HCT116 (cell line): ENCODE measurements around the gene UBALD2. TPM values are rescaled to one million over a fixed set of nuclear protein-coding genes. Genes with fewer than 3 reads are reported as not detected.
"Not testable (repeated sequence)": the region's sequence is repeated elsewhere in the genome, so short reads cannot be mapped to it uniquely, and the experiment has no call there.

Experiments
- ATAC-seq: fragments of 200-7000 bp; cut with Tn5 transposase; 2 replicates; pipeline ENCODE4 v1.9.1; 2020; ENCODE audit warnings: mild to moderate bottlenecking, moderate library complexity
- BruUV-seq: library from RNA; stranded (reverse); fragments of 400-500 nt; replicated peaks from 2 replicates; lab custom pipeline; 2021; lab: Mats Ljungman, UMichigan
- CTCF ChIA-PET: fragments of 300-600 bp; sonication (Branson Sonifier 250); formaldehyde crosslinking; loops from one replicate; lab custom pipeline; 2021; ENCODE audit warnings: antibody characterized with exemption; lab: Charles Lee
- POLR2A ChIA-PET: fragments of 300-600, 350-600 bp; sonication (Branson Sonifier 250); formaldehyde crosslinking; loops from one replicate; lab custom pipeline; 2021; ENCODE audit warnings: antibody characterized with exemption; lab: Charles Lee
- RAD21 ChIA-PET, 2 experiments: fragments of 300-600 bp; sonication (Branson Sonifier 250); formaldehyde crosslinking; loops; one replicate each; lab custom pipeline; 2023; ENCODE audit warnings: low total read pairs in 2 of 2; ENCODE audit not compliant: uncharacterized antibody in 2 of 2, unreplicated experiment in 2 of 2, low non-redundant PET in 1 of 2; lab: Charles Lee
- DNase-seq: peaks from one replicate; pipeline ENCODE4 v3.0.0-alpha.2; 2010; ENCODE audit warnings: low read depth, low spot score
- H2AFZ ChIP-seq: fragments of 200-600 bp; shearing (Covaris generic), sonication (generic); 2 replicates; pipeline ENCODE4 v1.6.1; 2017; ENCODE audit warnings: low read depth, mixed run types, mixed read lengths, antibody characterized with exemption, low read length; ENCODE audit not compliant: poor library complexity, severe bottlenecking
- H3K27ac ChIP-seq: 2 replicates; pipeline ENCODE4 v1.5.1; 2012; ENCODE audit warnings: low read depth, low read length
- H3K27me3 ChIP-seq: fragments of 200-600 bp; sonication (generic); 2 replicates; pipeline ENCODE4 v1.6.1; 2016; ENCODE audit warnings: mixed run types, low read length, mixed read lengths; ENCODE audit not compliant: insufficient read depth
- H3K36me3 ChIP-seq, 2 experiments: fragments of 200-500 bp in 1 of 2; fragments of 200-600 bp in 1 of 2; sonication (Bioruptor generic) in 1 of 2; sonication (generic) in 1 of 2; 2 replicates each; pipeline versions ENCODE4 v1.5.1 to v1.6.1; 2014 to 2016; ENCODE audit warnings: low read length in 2 of 2, inconsistent platforms in 1 of 2, mixed read lengths in 1 of 2, mixed run types in 1 of 2; ENCODE audit not compliant: insufficient read depth in 2 of 2, control insufficient read depth in 1 of 2
- H3K4me1 ChIP-seq, 2 experiments: fragments of 200-600 bp in 1 of 2; sonication (generic) in 1 of 2; 2 replicates each; pipeline versions ENCODE4 v1.5.1 to v1.6.1; 2012 to 2017; ENCODE audit warnings: low read length in 2 of 2, inconsistent platforms in 1 of 2, mild to moderate bottlenecking in 1 of 2, mixed read lengths in 1 of 2, mixed run types in 1 of 2, moderate library complexity in 1 of 2; ENCODE audit not compliant: insufficient read depth in 2 of 2, control insufficient read depth in 1 of 2
- H3K4me2 ChIP-seq: fragments of 200-600 bp; sonication (generic); 2 replicates; pipeline ENCODE4 v1.6.1; 2017; ENCODE audit warnings: mixed run types, low read length, mixed read lengths
- H3K4me3 ChIP-seq, 2 experiments: fragments of 200-600 bp in 1 of 2; sonication (generic) in 1 of 2; replicated peaks in 1 of 2; 2 replicates each; pipeline ENCODE4 v1.5.1; 2011 to 2016; ENCODE audit warnings: low read length in 2 of 2, control low read depth in 1 of 2, low read depth in 1 of 2, mild to moderate bottlenecking in 1 of 2, mixed read lengths in 1 of 2, mixed run types in 1 of 2
- H3K79me2 ChIP-seq: fragments of 200-600 bp; sonication (generic); 2 replicates; pipeline ENCODE4 v1.6.1; 2017; ENCODE audit warnings: mild to moderate bottlenecking, mixed run types, low read length, moderate library complexity, mixed read lengths; ENCODE audit not compliant: insufficient read depth
- H3K9ac ChIP-seq: fragments of 200-600 bp; sonication (generic); 2 replicates; pipeline ENCODE4 v1.6.1; 2016; ENCODE audit warnings: low read length, mixed read lengths
- H3K9me2 ChIP-seq: fragments of 200-600 bp; sonication (generic), shearing (Covaris generic); 2 replicates; pipeline ENCODE4 v1.6.1; 2017; ENCODE audit warnings: mixed run types, mild to moderate bottlenecking, moderate library complexity; ENCODE audit not compliant: insufficient read depth
- H3K9me3 ChIP-seq, 2 experiments: fragments of 200-500 bp in 1 of 2; fragments of 200-600 bp in 1 of 2; sonication (Bioruptor generic) in 1 of 2; sonication (generic) in 1 of 2; 2 replicates each; pipeline ENCODE4 v1.6.1; 2014 to 2017; ENCODE audit warnings: low read length in 2 of 2, mixed read lengths in 2 of 2, inconsistent platforms in 1 of 2, low read depth in 1 of 2, mild to moderate bottlenecking in 1 of 2, mixed run types in 1 of 2, moderate library complexity in 1 of 2; ENCODE audit not compliant: control insufficient read depth in 1 of 2, insufficient read depth in 1 of 2
- H4K20me1 ChIP-seq: fragments of 200-600 bp; sonication (generic), shearing (Covaris generic); 2 replicates; pipeline ENCODE4 v1.6.1; 2017; ENCODE audit warnings: mixed run types, mild to moderate bottlenecking, moderate library complexity; ENCODE audit not compliant: insufficient read depth
- CBX3 ChIP-seq: IDR thresholded peaks from 2 replicates; pipeline ENCODE4 v1.6.1; 2012; ENCODE audit warnings: low read depth
- CTCF ChIP-seq, 3 experiments: fragments of 200-600 bp in 1 of 3; sonication (generic) in 1 of 3; IDR thresholded peaks in 2 of 3; conservative IDR thresholded peaks in 1 of 3; 2 replicates each; pipeline ENCODE4 v1.5.1; 2012 to 2017; ENCODE audit warnings: low read depth in 2 of 3, low read length in 2 of 3, antibody characterized with exemption in 1 of 3, borderline replicate concordance in 1 of 3, control low read depth in 1 of 3, mild to moderate bottlenecking in 1 of 3, mixed read lengths in 1 of 3, mixed run types in 1 of 3, moderate library complexity in 1 of 3; ENCODE audit not compliant: insufficient read depth in 1 of 3
- EGR1 ChIP-seq: IDR thresholded peaks from 2 replicates; pipeline ENCODE4 v1.6.1; 2012; ENCODE audit warnings: low read depth
- ELF1 ChIP-seq: IDR thresholded peaks from 2 replicates; pipeline ENCODE4 v1.6.1; 2012; ENCODE audit warnings: low read depth, borderline replicate concordance
- EZH2 ChIP-seq: fragments of 200-600 bp; sonication (generic); IDR thresholded peaks from 2 replicates; pipeline ENCODE4 v1.6.1; 2017; ENCODE audit warnings: antibody characterized with exemption, mixed run types
- EZH2phosphoT487 ChIP-seq: fragments of 200-600 bp; IDR thresholded peaks from 2 replicates; pipeline ENCODE4 v1.6.1; 2018; ENCODE audit warnings: antibody characterized with exemption, borderline replicate concordance
- JUND ChIP-seq: IDR thresholded peaks from 2 replicates; pipeline ENCODE4 v1.6.1; 2012
- POLR2A ChIP-seq: IDR thresholded peaks from 2 replicates; pipeline ENCODE4 v1.7.0; 2011; ENCODE audit warnings: borderline replicate concordance; ENCODE audit not compliant: insufficient read depth, insufficient read length; ENCODE audit errors: extremely low read depth
- RAD21 ChIP-seq: IDR thresholded peaks from 2 replicates; pipeline ENCODE4 v1.6.1; 2012; ENCODE audit warnings: low read depth, mild to moderate bottlenecking
- SRF ChIP-seq: IDR thresholded peaks from 2 replicates; pipeline ENCODE4 v1.6.1; 2012; ENCODE audit warnings: low read depth
- TCF7L2 ChIP-seq: IDR thresholded peaks from 2 replicates; pipeline ENCODE4 v1.7.0; 2011; ENCODE audit warnings: borderline replicate concordance, inconsistent platforms; ENCODE audit not compliant: insufficient read depth, insufficient read length; ENCODE audit errors: extremely low read depth
- YY1 ChIP-seq: IDR thresholded peaks from 2 replicates; pipeline ENCODE4 v1.6.1; 2011; ENCODE audit warnings: low read length, low read depth, moderate library complexity, mild to moderate bottlenecking; ENCODE audit not compliant: insufficient replicate concordance; ENCODE audit errors: extremely low read depth
- ZNF274 ChIP-seq: fragments of 200-500 bp; sonication (Bioruptor generic); IDR thresholded peaks from 2 replicates; pipeline ENCODE4 v1.6.1; 2014; ENCODE audit warnings: mild to moderate bottlenecking, low read depth, low read length, inconsistent platforms
- intact Hi-C: fragments of 100-400 bp; cut with micrococcal nuclease; formaldehyde crosslinking; loops from 2 replicates; pipeline ENCODE4 v1.10.0; 2022
- total RNA-seq: library from RNA; stranded (reverse); gene quantifications from one replicate; pipeline ENCODE4 v1.2.1, GENCODE V29; 2021; ENCODE audit not compliant: unreplicated experiment
- TF ChIP-seq, protein P1 (sequence below): IDR thresholded peaks from 2 replicates; pipeline ENCODE4 v1.6.1; 2012; ENCODE audit warnings: low read depth
- TF ChIP-seq, protein P2 (sequence below): IDR thresholded peaks from 2 replicates; pipeline ENCODE4 v1.6.1; 2012

UBALD2 gene
- total RNA-seq, 1 experiment from 2014 or later, result 94.3 TPM

DNA sequence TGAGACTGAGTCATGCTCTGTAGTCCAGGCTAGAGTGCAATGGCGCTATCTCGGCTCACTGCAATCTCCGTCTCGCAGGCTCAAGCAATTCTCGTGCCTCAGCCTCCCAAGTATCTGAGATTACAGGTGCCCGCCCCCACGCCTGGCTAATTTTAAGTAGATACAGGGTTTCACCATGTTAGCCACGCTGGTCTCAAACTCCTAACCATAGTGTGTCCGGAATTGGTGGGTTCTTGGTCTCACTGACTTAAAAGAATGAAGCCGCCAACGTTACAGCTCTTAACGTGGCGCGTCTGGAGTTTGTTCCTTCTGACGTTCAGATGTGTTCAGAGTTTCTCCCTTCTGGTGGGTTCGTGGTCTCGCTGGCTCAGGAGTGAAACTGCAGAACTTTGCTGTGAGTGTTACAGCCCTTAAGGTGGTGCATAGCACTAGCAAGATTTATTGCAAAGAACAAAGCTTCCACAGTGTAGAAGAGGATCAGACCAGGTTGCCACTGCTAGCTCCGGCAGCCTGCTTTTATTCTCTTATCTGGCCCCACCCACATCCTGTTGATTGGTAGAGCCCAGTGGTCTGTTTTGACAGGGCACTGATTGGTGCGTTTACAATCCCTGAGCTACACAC, 8.6 kb upstream of the UBALD2 start:
- RAD21 ChIA-PET, H3K27ac ChIP-seq, ATAC-seq, H4K20me1 ChIP-seq, intact Hi-C loops, H3K4me2 ChIP-seq, H3K79me2 ChIP-seq, H3K9me2 ChIP-seq, H3K27me3 ChIP-seq, DNase-seq, H3K9ac ChIP-seq, H3K9me3 ChIP-seq, H2AFZ ChIP-seq, H3K36me3 ChIP-seq, CTCF ChIA-PET, BruUV-seq: not testable (repeated sequence)
- 0 out of 4 replicates have a peak overlapping the region, but pooled peaks of 1 of the 2 experiments have one; percentile 16 for H3K4me3 ChIP-seq
- H3K4me1 ChIP-seq, result peaks cover 2 to 14% of the 10 kb centered on the region in 2 experiments; a peak in 3 of 4 replicates
- POLR2A ChIA-PET, result interaction anchor here (1.0 to 3.2 kb wide), 2 partner anchors 8 kb away, joined by 3 to 17 read pairs; partner anchors contain the start of gene UBALD2

DNA sequence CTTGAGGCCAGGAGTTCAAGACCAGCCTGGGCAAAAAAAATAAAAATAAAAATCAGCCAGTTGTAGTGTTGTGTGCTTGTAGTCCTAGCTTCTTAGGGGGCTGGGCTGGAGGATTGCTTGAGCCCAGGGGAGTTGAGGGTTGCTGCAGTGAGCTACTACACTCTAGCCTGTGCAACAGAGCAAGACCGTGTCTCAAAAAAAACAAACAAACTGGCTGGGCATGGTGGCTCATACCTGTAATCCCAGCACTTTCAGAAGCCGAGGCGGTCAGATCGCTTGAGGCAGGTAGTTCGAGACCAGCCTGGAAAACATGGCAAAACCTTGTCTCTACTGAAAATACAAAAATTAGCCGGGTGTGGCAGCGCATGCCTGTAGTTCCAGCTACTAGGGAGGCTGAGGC, 4.9 kb upstream of the UBALD2 start:
- Histone ChIP-seq H3K4me1 (peaks cover 21 to 30% of the 10 kb centered on the region in 2 experiments), H3K9ac (no peak overlapping the region), H3K9me2 (no peaks in the 10 kb centered on the region), H3K4me3 (no peak overlapping the region), H3K36me3 (no peaks in the 10 kb centered on the region), H3K27ac (no peak overlapping the region), H3K27me3 (no peaks in the 10 kb centered on the region), H3K4me2 (no peak overlapping the region), H2AFZ (no peak overlapping the region), H3K79me2 (no peaks in the 10 kb centered on the region), H3K9me3 (no peaks in the 10 kb centered on the region), H4K20me1 (no peaks in the 10 kb centered on the region)
- ChIA-PET CTCF (interaction anchor here (1.0 kb wide), 1 partner anchor 78 kb away, joined by 3 read pairs; no protein-coding TSS in a partner anchor), POLR2A (no interaction called here), RAD21 (no interaction called here)
- DNase-seq (no peak), ATAC-seq (no peak)
- intact Hi-C loops, result no loop called here
- BruUV-seq, result no TSS peak
- no peak for TF ChIP-seq EZH2
- TF ChIP-seq ELF1, result no peak
- no peak for TF ChIP-seq JUND
- TF ChIP-seq CTCF (IDR thresholded peaks at IDR 0.05 in 2 of 3, conservative IDR thresholded peaks at IDR 0.05 in 1 of 3; ENCODE audit: borderline replicate concordance in 1 of 3, insufficient read depth in 1 of 3, low read depth in 2 of 3, low read length in 2 of 3), result no peak
- TF ChIP-seq EGR1, result no peak
- no peak for TF ChIP-seq RAD21
- no peak for TF ChIP-seq SRF
- no peak for TF ChIP-seq POLR2A
- no peak for TF ChIP-seq ZNF274
- no peak for TF ChIP-seq YY1
- no peak for TF ChIP-seq CBX3
- TF ChIP-seq, protein P1, sequence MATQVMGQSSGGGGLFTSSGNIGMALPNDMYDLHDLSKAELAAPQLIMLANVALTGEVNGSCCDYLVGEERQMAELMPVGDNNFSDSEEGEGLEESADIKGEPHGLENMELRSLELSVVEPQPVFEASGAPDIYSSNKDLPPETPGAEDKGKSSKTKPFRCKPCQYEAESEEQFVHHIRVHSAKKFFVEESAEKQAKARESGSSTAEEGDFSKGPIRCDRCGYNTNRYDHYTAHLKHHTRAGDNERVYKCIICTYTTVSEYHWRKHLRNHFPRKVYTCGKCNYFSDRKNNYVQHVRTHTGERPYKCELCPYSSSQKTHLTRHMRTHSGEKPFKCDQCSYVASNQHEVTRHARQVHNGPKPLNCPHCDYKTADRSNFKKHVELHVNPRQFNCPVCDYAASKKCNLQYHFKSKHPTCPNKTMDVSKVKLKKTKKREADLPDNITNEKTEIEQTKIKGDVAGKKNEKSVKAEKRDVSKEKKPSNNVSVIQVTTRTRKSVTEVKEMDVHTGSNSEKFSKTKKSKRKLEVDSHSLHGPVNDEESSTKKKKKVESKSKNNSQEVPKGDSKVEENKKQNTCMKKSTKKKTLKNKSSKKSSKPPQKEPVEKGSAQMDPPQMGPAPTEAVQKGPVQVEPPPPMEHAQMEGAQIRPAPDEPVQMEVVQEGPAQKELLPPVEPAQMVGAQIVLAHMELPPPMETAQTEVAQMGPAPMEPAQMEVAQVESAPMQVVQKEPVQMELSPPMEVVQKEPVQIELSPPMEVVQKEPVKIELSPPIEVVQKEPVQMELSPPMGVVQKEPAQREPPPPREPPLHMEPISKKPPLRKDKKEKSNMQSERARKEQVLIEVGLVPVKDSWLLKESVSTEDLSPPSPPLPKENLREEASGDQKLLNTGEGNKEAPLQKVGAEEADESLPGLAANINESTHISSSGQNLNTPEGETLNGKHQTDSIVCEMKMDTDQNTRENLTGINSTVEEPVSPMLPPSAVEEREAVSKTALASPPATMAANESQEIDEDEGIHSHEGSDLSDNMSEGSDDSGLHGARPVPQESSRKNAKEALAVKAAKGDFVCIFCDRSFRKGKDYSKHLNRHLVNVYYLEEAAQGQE, result no peak
- TF ChIP-seq TCF7L2, result no peak
- TF ChIP-seq, protein P2, sequence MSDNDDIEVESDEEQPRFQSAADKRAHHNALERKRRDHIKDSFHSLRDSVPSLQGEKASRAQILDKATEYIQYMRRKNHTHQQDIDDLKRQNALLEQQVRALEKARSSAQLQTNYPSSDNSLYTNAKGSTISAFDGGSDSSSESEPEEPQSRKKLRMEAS, result no peak
- no peak for TF ChIP-seq EZH2phosphoT487
